IMR-90 (cell line): ENCODE results near the gene FDXR. TPM values are rescaled to one million over a fixed set of nuclear protein-coding genes. Genes with fewer than 3 reads are reported as not detected.

Source experiments
- ATAC-seq: fragments of 200-7000 bp; cut with Tn5 transposase; 2 replicates; pipeline ENCODE4 v1.9.1; 2020; ENCODE audit warnings: low read depth, mild to moderate bottlenecking, moderate library complexity
- BruUV-seq: library from RNA; stranded (reverse); fragments of 400-500 nt; replicated peaks from 2 replicates; lab custom pipeline; 2021; lab: Mats Ljungman, UMichigan
- CTCF ChIA-PET: fragments of 300-600 bp; formaldehyde crosslinking; extraction: SDS; loops from one replicate; lab custom pipeline; 2021; ENCODE audit warnings: antibody characterized with exemption; lab: Yijun Ruan, JAX
- POLR2A ChIA-PET: fragments of 300-600 bp; sonication (Branson Sonifier 250); formaldehyde crosslinking; loops from one replicate; lab custom pipeline; 2022; ENCODE audit warnings: antibody characterized with exemption; ENCODE audit not compliant: unreplicated experiment; lab: Charles Lee
- DNase-seq: peaks from one replicate; pipeline ENCODE4 v3.0.0; 2013
- H2AFZ ChIP-seq: replicated peaks from 2 replicates; pipeline ENCODE3; 2013; ENCODE audit warnings: low read length, mild to moderate bottlenecking; ENCODE audit not compliant: poor library complexity
- H2AK5ac ChIP-seq: 2 replicates; pipeline ENCODE4 v1.6.1; 2013; ENCODE audit warnings: low read depth, low read length, inconsistent platforms
- H2AK9ac ChIP-seq: replicated peaks from 2 replicates; pipeline ENCODE3; 2013; ENCODE audit warnings: mild to moderate bottlenecking, low read depth, low read length, moderate library complexity; ENCODE audit not compliant: poor library complexity
- H2BK120ac ChIP-seq: 2 replicates; pipeline ENCODE4 v1.6.1; 2013; ENCODE audit warnings: low read depth, low read length, inconsistent platforms
- H2BK15ac ChIP-seq: 3 replicates; pipeline ENCODE4 v1.6.1; 2013; ENCODE audit warnings: low read depth, low read length, inconsistent platforms
- H2BK20ac ChIP-seq: 2 replicates; pipeline ENCODE4 v1.6.1; 2013; ENCODE audit warnings: low read depth, mild to moderate bottlenecking, inconsistent platforms, low read length, moderate library complexity
- H2BK5ac ChIP-seq: 2 replicates; pipeline ENCODE4 v1.6.1; 2013; ENCODE audit warnings: mild to moderate bottlenecking, low read depth, low read length, inconsistent platforms; ENCODE audit not compliant: poor library complexity, severe bottlenecking
- H3K14ac ChIP-seq: replicated peaks from 2 replicates; pipeline ENCODE4 v1.6.1; 2013; ENCODE audit warnings: low read depth, low read length, inconsistent platforms
- H3K18ac ChIP-seq: 2 replicates; pipeline ENCODE4 v1.6.1; 2013; ENCODE audit warnings: low read depth, low read length, control low read depth
- H3K23ac ChIP-seq: 2 replicates; pipeline ENCODE4 v1.6.1; 2013; ENCODE audit warnings: low read depth, low read length, inconsistent platforms
- H3K27ac ChIP-seq: 2 replicates; pipeline ENCODE4 v1.5.1; 2013; ENCODE audit warnings: mild to moderate bottlenecking, control low read depth, low read length; ENCODE audit not compliant: insufficient read depth
- H3K27me3 ChIP-seq: 2 replicates; pipeline ENCODE4 v1.6.1; 2013; ENCODE audit warnings: low read length; ENCODE audit not compliant: control insufficient read depth, insufficient read depth
- H3K36me3 ChIP-seq: 2 replicates; pipeline ENCODE4 v1.6.1; 2013; ENCODE audit warnings: low read length, mixed read lengths; ENCODE audit not compliant: control insufficient read depth, insufficient read depth
- H3K4ac ChIP-seq: 2 replicates; pipeline ENCODE4 v1.6.1; 2013; ENCODE audit warnings: low read depth, low read length, inconsistent platforms
- H3K4me1 ChIP-seq: 2 replicates; pipeline ENCODE4 v1.6.1; 2013; ENCODE audit warnings: low read length, mixed read lengths; ENCODE audit not compliant: control insufficient read depth, insufficient read depth
- H3K4me2 ChIP-seq: 2 replicates; pipeline ENCODE4 v1.6.1; 2013; ENCODE audit warnings: low read depth, mild to moderate bottlenecking, control low read depth, low read length, moderate library complexity
- H3K4me3 ChIP-seq: 2 replicates; pipeline ENCODE4 v1.5.1; 2013; ENCODE audit warnings: low read depth, mild to moderate bottlenecking, control low read depth, low read length, moderate library complexity; ENCODE audit not compliant: insufficient read depth
- H3K56ac ChIP-seq: 2 replicates; pipeline ENCODE4 v1.6.1; 2013; ENCODE audit warnings: low read length, inconsistent platforms; ENCODE audit not compliant: insufficient read depth; ENCODE audit errors: extremely low read depth
- H3K79me1 ChIP-seq, 2 experiments: 2 replicates each; pipeline ENCODE4 v1.6.1; 2013; ENCODE audit warnings: low read length in 2 of 2, inconsistent platforms in 1 of 2, low read depth in 1 of 2
- H3K9ac ChIP-seq: 2 replicates; pipeline ENCODE4 v1.6.1; 2013; ENCODE audit warnings: low read depth, low read length, control low read depth
- H3K9me1 ChIP-seq: 2 replicates; pipeline ENCODE4 v1.6.1; 2013; ENCODE audit warnings: low read length, inconsistent platforms; ENCODE audit not compliant: insufficient read depth
- H3K9me3 ChIP-seq: 2 replicates; pipeline ENCODE4 v1.6.1; 2013; ENCODE audit warnings: low read length; ENCODE audit not compliant: control insufficient read depth, insufficient read depth
- H4K20me1 ChIP-seq: 2 replicates; pipeline ENCODE4 v1.6.1; 2013; ENCODE audit warnings: low read length, inconsistent platforms; ENCODE audit not compliant: insufficient read depth
- H4K5ac ChIP-seq: 2 replicates; pipeline ENCODE4 v1.6.1; 2013; ENCODE audit warnings: mild to moderate bottlenecking, low read depth, low read length, control low read depth
- H4K8ac ChIP-seq, 2 experiments: 2 replicates each; pipeline ENCODE4 v1.6.1; 2013; ENCODE audit warnings: low read depth in 2 of 2, low read length in 2 of 2, control low read depth in 1 of 2, inconsistent platforms in 1 of 2
- H4K91ac ChIP-seq: 2 replicates; pipeline ENCODE4 v1.6.1; 2013; ENCODE audit warnings: low read depth, low read length, inconsistent platforms; ENCODE audit not compliant: insufficient read depth
- RCOR1 ChIP-seq: IDR thresholded peaks from 2 replicates; pipeline ENCODE4 v1.6.1; 2012; ENCODE audit warnings: mild to moderate bottlenecking, low read length, improper control_type of control experiment; ENCODE audit not compliant: insufficient replicate concordance
- RFX5 ChIP-seq: IDR thresholded peaks from 2 replicates; pipeline ENCODE4 v1.8.0; 2012; ENCODE audit warnings: low read depth, mild to moderate bottlenecking, low read length, moderate library complexity
- WGBS, 2 experiments: methylation state at CpG; one replicate each; pipeline versions ENCODE4 v1.1.5 to v1.1.7; 2013; ENCODE audit warnings: missing lambda C conversion rate in 2 of 2; ENCODE audit not compliant: insufficient read length in 1 of 2; ENCODE audit errors: extremely low coverage in 2 of 2; 5-methylcytosine and 5-hydroxymethylcytosine counted together
- dilution Hi-C: fragments of 300-500 bp; cut with HindIII; formaldehyde crosslinking; loops from one replicate; pipeline ENCODE4 v1.14.3; 2018; ENCODE audit warnings: low sequenced_read_pairs; ENCODE audit not compliant: unreplicated experiment
- in situ Hi-C: fragments of 300-500 bp; cut with MboI; formaldehyde crosslinking; loops from 3 replicates; pipeline ENCODE4 v1.14.3; 2019; ENCODE audit warnings: low sequenced_read_pairs, inconsistent platforms, mixed read lengths
- intact Hi-C: fragments of 100-400 bp; cut with micrococcal nuclease; formaldehyde crosslinking; loops from 2 replicates; pipeline ENCODE4 v1.10.0; 2022
- polyA plus RNA-seq, 3 experiments: library from polyadenylated mRNA; depleted of rRNA; stranded (reverse); fragments of >200 nt; gene quantifications; 2 replicates each; pipeline ENCODE4 v1.2.3, GENCODE V29; 2012; ENCODE audit warnings: low replicate concordance in 1 of 3
- total RNA-seq: library from RNA; depleted of rRNA; stranded (reverse); fragments of >200 nt; gene quantifications from 2 replicates; pipeline ENCODE4 v1.2.3, GENCODE V29; 2012

Gene FDXR
- total and polyA plus RNA-seq, 2 of the 4 experiments (the other 2 are of a cell fraction) = 12.4 to 18.6 TPM

DNA sequence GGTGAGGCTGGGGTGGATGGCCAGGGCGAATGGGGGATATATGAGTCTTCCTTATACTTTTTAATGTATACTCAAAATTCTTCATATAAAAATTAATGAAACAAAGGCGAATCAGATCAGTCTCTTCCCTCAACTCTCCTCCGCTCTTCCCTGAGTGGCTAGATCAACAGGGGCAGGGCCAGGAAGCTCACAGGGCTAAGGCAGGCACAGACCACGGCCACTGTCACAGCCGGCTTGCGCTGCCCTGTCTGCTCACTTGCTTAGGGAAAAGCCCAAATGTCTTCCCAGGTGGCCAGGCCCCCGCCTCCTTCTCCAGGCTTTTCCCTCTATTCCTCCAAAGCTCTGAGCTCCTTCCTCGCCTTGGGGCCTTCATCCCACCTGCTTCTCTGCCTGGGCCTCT is 19.1 kb downstream of the FDXR start:
- Histone ChIP-seq H3K14ac (no peak overlapping the region), H3K4ac (no peak overlapping the region), H3K4me1 (no peaks in the 10 kb centered on the region; the same call in 1 of the 2 replicates), H3K79me1 (no peaks in the 10 kb centered on the region), H3K9me1 (no peaks in the 10 kb centered on the region), H2BK120ac (no peak overlapping the region), H3K36me3 (no peaks in the 10 kb centered on the region), H2AFZ (no peak overlapping the region), H4K5ac (no peak overlapping the region), H4K91ac (no peak overlapping the region), H3K4me2 (no peak overlapping the region), H4K8ac (no peak overlapping the region), H3K18ac (no peak overlapping the region), H3K56ac (no peak overlapping the region), H2BK15ac (no peak overlapping the region), H2AK9ac (no peak overlapping the region), H3K23ac (no peak overlapping the region), H3K9ac (no peak overlapping the region), H2AK5ac (no peak overlapping the region), H4K20me1 (no peaks in the 10 kb centered on the region; the same call in 1 of the 2 replicates), H3K27ac (no peak overlapping the region), H2BK5ac (no peak overlapping the region), H3K9me3 (peaks cover 2% of the 10 kb centered on the region; the same call in 1 of the 2 replicates), H2BK20ac (no peak overlapping the region), H3K27me3 (peaks cover 68% of the 10 kb centered on the region), H3K4me3 (no peak overlapping the region)
- ChIA-PET POLR2A (no interaction called here), CTCF (no interaction called here)
- WGBS, 2 experiments = 69% methylated on average over 5 of the region's 8 CpGs; no CpG with 5 or more reads in 1 of the 2 experiments
- no TSS peak for BruUV-seq
- DNase-seq (no peak), ATAC-seq (no peak)
- in situ Hi-C loops (loop anchor here (25.0 kb wide), 1 partner anchor 641 kb away; the partner anchor contains the start of genes RPL38 and TTYH2), dilution Hi-C loops (no loop called here), intact Hi-C loops (no loop called here)
- TF ChIP-seq RCOR1 (no peak), RFX5 (no peak)
